Measurements from ENCODE around the gene FOXD4L5.
"Not testable (repeated sequence)": the region's sequence is repeated elsewhere in the genome, so short reads cannot be mapped to it uniquely, and the experiment has no call there.

FOXD4L5 gene

GRCh38 chr9:65285109-65285508 is at the start of gene FOXD4L5:
Gene FOXD4L5, minus strand, starts transcription at chr9:65285209. Its CDS starts 832 bp downstream, at chr9:65284377.
- not testable (repeated sequence) for DNase-seq

- DNase-seq: peak; percentile 0
Observed at GRCh38 chr9:65283943-65284342, 1.1 kb downstream of the FOXD4L5 start.

- not testable (repeated sequence) for DNase-seq
Observed at GRCh38 chr9:65282976-65283375, 2.0 kb downstream of the FOXD4L5 start.
